ENCODE results near the gene KANSL1. TPM values are rescaled to one million over a fixed set of nuclear protein-coding genes. Genes with fewer than 3 reads are reported as not detected.

KANSL1 gene
- total RNA-seq, 2 donors from 2014 or later = 29.4 to 40.7 TPM

- intact Hi-C loops (cut with DNase I) = no loop called here
- no peak for DNase-seq
- no peak for ATAC-seq
These were observed 40.8 kb downstream of the KANSL1 start for GRCh38 chr17:46152423-46152822.

DNA sequence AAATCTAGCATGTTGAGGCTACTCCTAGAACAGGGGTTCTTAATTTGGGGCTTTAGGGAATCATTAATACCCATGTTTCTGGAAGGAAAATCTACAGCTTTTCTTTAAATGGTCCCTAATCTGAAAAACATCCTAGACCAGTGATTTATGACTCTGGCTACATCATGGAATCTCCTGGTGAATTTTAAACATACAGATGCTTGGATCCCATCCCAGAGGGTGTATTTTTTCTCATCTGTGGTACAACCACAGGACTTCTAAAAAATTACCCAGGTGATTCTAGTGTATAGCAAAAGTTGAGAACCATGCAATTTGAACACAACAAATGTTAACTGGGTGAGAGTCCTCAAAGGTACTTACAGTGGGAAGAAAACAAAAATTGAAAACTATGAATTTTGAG, 41.5 kb downstream of the KANSL1 start:
- DNase-seq (no peak), ATAC-seq (no peak)
- intact Hi-C loops (cut with DNase I) = no loop called here

GRCh38 chr17:46150216-46150963, 42.8 kb downstream of the KANSL1 start:
- intact Hi-C loops (cut with DNase I) = no loop called here
- ATAC-seq (no peak), DNase-seq (no peak)

- no peak for ATAC-seq
- DNase-seq = no peak
- intact Hi-C loops (cut with DNase I) = no loop called here
These were observed 45.0 kb downstream of the KANSL1 start for GRCh38 chr17:46148247-46148646.

DNA sequence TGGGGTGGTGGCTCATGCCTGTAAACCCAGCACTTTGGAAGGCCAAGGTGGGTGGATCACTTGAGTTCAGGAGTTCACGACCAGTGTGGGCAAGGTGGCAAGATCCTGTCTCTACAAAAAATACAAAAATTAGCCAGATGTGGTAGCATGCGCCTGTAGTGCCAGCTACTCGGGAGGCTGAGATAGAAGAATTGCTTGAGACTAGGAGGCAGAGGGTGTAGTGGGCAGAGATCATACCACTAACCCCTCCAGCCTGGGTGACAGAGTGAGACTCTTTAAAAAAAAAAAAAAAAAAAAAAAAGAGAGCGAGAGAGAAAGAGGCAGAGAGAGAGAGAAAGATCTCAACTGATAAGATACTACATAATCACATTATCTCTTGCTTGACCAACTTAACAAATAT, 45.9 kb downstream of the KANSL1 start:
- intact Hi-C loops (cut with DNase I) = no loop called here
- DNase-seq (no peak), ATAC-seq (no peak)

GRCh38 chr17:46144246-46144645, 49.0 kb downstream of the KANSL1 start:
- no peak for DNase-seq
- ATAC-seq = no peak
- intact Hi-C loops (cut with DNase I) = no loop called here

- intact Hi-C loops (cut with DNase I) = no loop called here
- DNase-seq (no peak), ATAC-seq (no peak)
These were observed 49.4 kb downstream of the KANSL1 start for GRCh38 chr17:46143827-46144236.

DNA sequence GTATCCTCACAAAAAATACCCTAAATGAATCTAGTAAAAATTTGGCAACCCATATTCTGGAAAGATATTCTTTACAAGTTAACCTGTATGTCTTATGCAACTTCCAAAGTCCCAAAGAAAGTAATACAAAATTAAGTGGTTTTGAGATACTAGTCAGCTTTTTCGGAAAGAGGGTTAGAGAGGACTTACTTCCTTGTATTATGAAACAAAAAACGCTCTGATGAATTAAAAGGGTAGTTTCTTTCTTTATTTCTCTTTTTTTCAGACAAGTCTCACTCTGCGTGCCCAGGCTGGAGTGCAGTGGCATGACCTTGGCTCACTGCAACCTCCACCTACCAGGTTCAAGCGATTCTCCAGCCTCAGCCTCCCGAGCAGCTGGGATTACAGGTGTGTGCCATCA, 51.6 kb downstream of the KANSL1 start:
- ATAC-seq = no peak
- DNase-seq = no peak
- intact Hi-C loops (cut with DNase I) = no loop called here

DNA sequence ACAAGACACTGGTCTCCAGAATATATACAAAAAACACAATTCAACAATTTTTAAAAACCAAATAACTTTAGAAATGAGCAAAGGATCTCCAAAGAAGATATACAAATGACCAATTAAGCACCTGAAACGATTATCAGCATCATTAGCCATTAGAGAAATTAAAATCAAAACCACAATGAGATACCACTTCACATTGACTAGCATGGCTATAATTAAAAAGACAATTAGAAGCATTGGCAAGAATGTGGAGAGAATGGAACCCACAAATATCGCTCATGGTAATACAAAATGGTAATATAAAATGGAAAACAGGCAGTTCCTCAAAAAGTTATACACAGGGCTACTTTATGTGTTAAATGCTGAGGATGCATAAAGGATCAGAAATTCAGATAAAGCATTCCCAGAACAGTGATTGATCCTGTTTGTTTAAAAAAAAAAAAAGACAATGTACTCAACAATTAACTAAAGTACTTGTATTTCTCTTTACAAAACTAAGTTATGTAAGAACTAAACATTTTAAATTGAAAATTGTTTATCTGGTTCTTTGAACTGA, 52.5 kb downstream of the KANSL1 start:
- intact Hi-C loops (cut with DNase I) = no loop called here

GRCh38 chr17:46139432-46140210, 53.6 kb downstream of the KANSL1 start:
- DNase-seq = no peak
- ATAC-seq = peak in 1 of 2 donors; percentile 12
- intact Hi-C loops (cut with DNase I) = no loop called here

More for the DNA sequence above, 52.5 kb downstream of the KANSL1 start:
- DNase-seq (no peak), ATAC-seq (no peak)

GRCh38 chr17:46138473-46138872, 54.8 kb downstream of the KANSL1 start:
- no peak for ATAC-seq
- DNase-seq = no peak
- intact Hi-C loops (cut with DNase I) = no loop called here

- DNase-seq = no peak
- ATAC-seq = no peak
- intact Hi-C loops (cut with DNase I) = no loop called here
These were observed 56.4 kb downstream of the KANSL1 start for GRCh38 chr17:46136820-46137219.

GRCh38 chr17:46135879-46136563, 57.2 kb downstream of the KANSL1 start:
- ATAC-seq (no peak), DNase-seq (no peak)
- intact Hi-C loops (cut with DNase I) = no loop called here

GRCh38 chr17:46135126-46135812, 58.0 kb downstream of the KANSL1 start:
- no peak for DNase-seq
- intact Hi-C loops (cut with DNase I) = no loop called here
- no peak for ATAC-seq

DNA sequence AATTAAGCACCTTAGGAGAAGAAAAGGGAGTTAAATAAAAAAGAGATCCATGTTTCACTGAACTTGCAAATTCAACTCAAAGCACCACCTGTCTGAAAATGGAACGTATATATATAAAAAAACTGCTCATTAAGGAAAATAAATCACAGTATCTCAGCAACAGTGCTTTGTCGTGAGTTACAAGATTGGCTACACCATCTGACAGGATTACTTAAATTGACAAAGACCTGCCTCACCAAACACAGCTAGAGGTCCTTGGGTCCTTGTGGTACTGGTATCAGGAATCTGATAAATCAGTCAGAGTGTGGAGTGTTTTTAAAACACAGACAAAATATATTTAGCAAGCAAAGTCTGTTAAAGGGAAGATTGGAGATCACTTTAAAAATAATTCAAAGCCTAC, 63.9 kb downstream of the KANSL1 start:
- intact Hi-C loops (cut with DNase I) = no loop called here
- DNase-seq (no peak), ATAC-seq (no peak)

DNA sequence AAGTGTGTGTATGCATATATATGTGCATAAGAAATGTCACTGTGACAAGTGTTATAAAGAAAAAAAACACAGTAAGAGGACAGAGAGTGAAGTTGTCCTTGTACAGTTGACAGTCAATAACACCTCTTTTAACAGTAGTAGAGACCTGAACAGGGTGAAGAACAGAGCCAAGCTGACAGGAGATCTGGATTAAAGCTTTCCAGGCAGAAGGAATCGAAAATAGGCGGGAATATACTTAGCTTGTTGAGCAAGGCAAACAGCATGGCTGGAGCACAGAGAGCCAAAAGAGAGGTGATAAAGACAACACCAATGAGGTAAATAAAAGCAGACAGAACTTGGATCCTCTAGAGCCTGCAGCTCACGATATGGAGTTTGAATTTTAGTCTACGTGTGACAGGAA, 64.8 kb downstream of the KANSL1 start:
- ATAC-seq (peak; percentile 14 to 19), DNase-seq (no peak)
- intact Hi-C loops (cut with DNase I) = no loop called here

DNA sequence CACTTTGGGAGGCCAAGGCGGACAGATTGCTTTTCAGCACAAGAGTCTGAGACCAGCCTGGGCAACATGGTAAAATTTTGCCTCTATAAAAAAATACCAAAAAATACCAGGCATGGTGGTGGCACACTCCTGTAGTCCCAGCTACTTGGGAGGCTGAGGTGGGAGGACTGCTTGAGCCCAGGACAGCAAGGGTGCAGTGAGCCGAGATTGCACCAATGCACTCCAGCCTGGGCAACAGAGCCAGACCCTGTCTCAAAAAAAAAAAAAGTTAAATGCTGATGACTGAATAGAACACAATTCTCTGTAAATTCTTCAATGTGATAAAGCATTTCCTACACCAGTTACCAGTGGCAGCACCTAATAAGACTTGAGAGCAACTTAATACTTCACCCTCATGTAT, 65.7 kb downstream of the KANSL1 start:
- intact Hi-C loops (cut with DNase I) = no loop called here
- no peak for DNase-seq
- no peak for ATAC-seq

DNA sequence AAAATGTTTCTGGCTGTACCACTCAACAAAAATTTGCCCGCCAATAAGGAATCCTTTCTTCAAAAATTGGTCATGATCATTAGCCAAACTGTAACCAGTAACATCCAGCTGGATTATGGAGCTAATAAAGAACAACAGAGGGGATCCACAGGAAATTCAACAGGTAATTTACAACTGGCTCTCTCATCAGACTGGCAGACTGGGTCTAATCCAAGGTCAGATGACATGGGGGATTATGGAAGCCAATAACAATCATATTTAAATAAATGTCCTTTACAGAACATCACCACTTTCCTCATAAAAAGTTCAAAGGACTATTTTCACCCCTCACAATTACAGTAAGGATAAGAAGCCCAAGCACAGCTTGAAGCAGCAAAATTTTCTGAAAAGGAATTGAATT, 66.4 kb downstream of the KANSL1 start:
- DNase-seq = no peak
- ATAC-seq = no peak
- intact Hi-C loops (cut with DNase I) = no loop called here

DNA sequence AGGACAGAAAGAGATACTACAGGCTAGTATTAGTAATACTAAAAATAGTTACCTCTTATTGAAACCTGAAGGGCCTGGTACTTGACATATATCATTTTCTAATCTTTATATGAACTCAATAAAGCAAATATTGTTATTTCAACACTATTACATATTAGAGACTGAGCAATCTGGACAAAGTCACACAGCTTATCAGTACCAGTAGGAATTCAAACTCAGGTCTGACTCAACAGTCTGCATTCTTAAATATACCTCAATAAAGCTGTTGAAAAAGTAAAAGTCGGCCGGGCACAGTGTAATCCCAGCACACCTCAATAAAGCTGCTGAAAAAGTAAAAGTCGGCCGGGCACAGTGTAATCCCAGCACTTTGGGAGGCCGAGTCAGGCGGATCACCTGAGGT, 67.4 kb downstream of the KANSL1 start:
- no peak for DNase-seq
- ATAC-seq = peak in 1 of 2 donors; percentile 10
- intact Hi-C loops (cut with DNase I) = no loop called here
